ENCODE measurements around the gene ZBTB8OS. TPM values are rescaled to one million over a fixed set of nuclear protein-coding genes. Genes with fewer than 3 reads are reported as not detected.

Gene ZBTB8OS
- total and polyA plus RNA-seq, 2 of the 8 experiments (the other 6 are each of a cell fraction or from before 2014, with no cell fraction given) = 68.0 to 74.2 TPM

DNA sequence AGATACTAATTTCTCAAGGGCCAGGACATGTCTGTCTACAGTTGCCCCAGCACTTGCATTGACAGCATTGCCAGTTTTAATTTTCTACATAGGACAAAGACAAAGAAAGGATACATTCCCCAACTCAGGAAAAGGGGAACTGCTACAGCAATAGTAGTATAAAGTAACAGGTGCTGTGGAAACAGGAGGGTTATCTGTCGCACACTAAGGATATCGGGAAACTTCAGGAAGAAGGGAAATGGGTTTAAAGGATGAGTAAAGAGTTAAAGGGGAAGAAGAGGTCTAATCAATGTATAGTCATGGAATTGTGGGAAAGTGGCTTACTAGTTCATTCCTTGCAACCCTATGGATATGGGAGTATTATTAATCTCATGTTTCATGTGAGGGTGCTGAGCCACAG, 36.0 kb upstream of the ZBTB8OS start:
- Histone ChIP-seq H3K23ac (ENCODE audit: insufficient read length) (no peak overlapping the region), H3K18ac (ENCODE audit: extremely low read depth, low read length) (no peak overlapping the region), H2AFZ (ENCODE audit: low read length) (no peak overlapping the region), H3K27me3 (replicated peaks in 1 of 4; ENCODE audit: control insufficient read depth in 3 of 4, extremely low read depth in 1 of 4, insufficient read depth in 3 of 4, low read length in 3 of 4) (no peaks in the 10 kb centered on the region), H3K9ac (replicated peaks in 1 of 4; ENCODE audit: extremely low read depth in 1 of 4, low read depth in 3 of 4, low read length in 3 of 4) (no peak overlapping the region), H2BK5ac (ENCODE audit: low read depth, low read length) (no peak overlapping the region), H3K27ac (ENCODE audit: low read depth, low read length) (no peak overlapping the region), H4K91ac (replicated peaks; ENCODE audit: insufficient read length, low read length) (no peak overlapping the region), H3K23me2 (ENCODE audit: low read depth, low read length) (no peaks in the 10 kb centered on the region), H3K79me1 (ENCODE audit: low read depth, low read length) (no peaks in the 10 kb centered on the region), H3K9me3 (ENCODE audit: insufficient read depth in 2 of 2, low read depth in 1 of 2, low read length in 1 of 2) (no peaks in the 10 kb centered on the region), H4K20me1 (replicated peaks in 1 of 2; ENCODE audit: control insufficient read depth in 1 of 2, insufficient read depth in 2 of 2, low read length in 2 of 2) (peaks cover 0 to 1% of the 10 kb centered on the region in 2 experiments), H2BK20ac (ENCODE audit: low read length) (no peak overlapping the region), H3K4me2 (ENCODE audit: insufficient read depth in 1 of 2, low read depth in 2 of 2, low read length in 2 of 2) (no peak overlapping the region), H4K8ac (ENCODE audit: extremely low read depth, insufficient read depth, low read length) (no peak overlapping the region), H2BK120ac (replicated peaks; ENCODE audit: low read depth, low read length) (no peak overlapping the region), H3K14ac (ENCODE audit: insufficient read length) (no peak overlapping the region), H2BK12ac (ENCODE audit: low read depth, low read length) (no peak overlapping the region), H3K56ac (replicated peaks; ENCODE audit: insufficient read length, low read depth, low read length) (no peak overlapping the region), H2AK5ac (ENCODE audit: low read depth, low read length) (no peak overlapping the region), H3K79me2 (ENCODE audit: control insufficient read depth in 1 of 2, insufficient read depth in 2 of 2, low read length in 2 of 2) (no peaks in the 10 kb centered on the region), H3K36me3 (ENCODE audit: control insufficient read depth in 2 of 4, insufficient read depth in 4 of 4, low read length in 3 of 4) (peaks cover 10 to 52% (median 29%) of the 10 kb centered on the region in 4 experiments; a peak in 7 of 8 replicates), H3K4me1 (replicated peaks in 1 of 4; ENCODE audit: control insufficient read depth in 3 of 4, insufficient read depth in 4 of 4, low read length in 3 of 4) (no peaks in the 10 kb centered on the region), H3K4ac (replicated peaks; ENCODE audit: insufficient read length, low read depth, low read length) (no peak overlapping the region), H3K4me3 (ENCODE audit: extremely low read depth in 1 of 4, insufficient read depth in 2 of 4, low read depth in 3 of 4, low read length in 4 of 4) (no peak overlapping the region), H2BK15ac (ENCODE audit: low read length) (no peak overlapping the region), H4K5ac (ENCODE audit: insufficient read length, low read depth, low read length) (no peak overlapping the region)
- POLR2A ChIA-PET (ENCODE audit: partially characterized antibody) = interaction anchor here (0.8 to 15.0 kb wide), 15 partner anchors 7 to 212 kb away, joined by 3 to 124 read pairs (median 3); partner anchors contain the start of gene SYNC
- FAIRE-seq (no peak), DNase-seq (ENCODE audit: low read depth in 1 of 2, low spot score in 2 of 2) (no peak)
- no peak for TF ChIP-seq ZNF274 (IDR thresholded peaks at IDR 0.05; ENCODE audit: borderline replicate concordance, extremely low read depth, low read length)
- no peak for TF ChIP-seq SUZ12 (IDR thresholded peaks at IDR 0.05; ENCODE audit: low read length)
- no peak for TF ChIP-seq KDM4A (IDR thresholded peaks at IDR 0.05; ENCODE audit: low read depth, low read length, severe bottlenecking)
- no peak for TF ChIP-seq CBX8 (IDR thresholded peaks at IDR 0.05; ENCODE audit: borderline replicate concordance, low read depth, low read length)
- TF ChIP-seq, protein P1, sequence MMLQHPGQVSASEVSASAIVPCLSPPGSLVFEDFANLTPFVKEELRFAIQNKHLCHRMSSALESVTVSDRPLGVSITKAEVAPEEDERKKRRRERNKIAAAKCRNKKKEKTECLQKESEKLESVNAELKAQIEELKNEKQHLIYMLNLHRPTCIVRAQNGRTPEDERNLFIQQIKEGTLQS (IDR thresholded peaks at IDR 0.05; ENCODE audit: insufficient read depth, low read depth, low read length) = no peak
- WGBS, 2 experiments (ENCODE audit: extremely low coverage in 1 of 2, insufficient coverage in 1 of 2, insufficient read length in 1 of 2, insufficient replicate concordance in 2 of 2, low coverage in 1 of 2, low lambda C conversion rate in 2 of 2, missing lambda C conversion rate in 1 of 2) = 95% methylated on average over 2 of the region's 2 CpGs; no CpG with 5 or more reads in 1 of the 2 experiments
- CTCF ChIA-PET (ENCODE audit: partially characterized antibody) = interaction anchor here (0.6 to 3.1 kb wide), 3 partner anchors 26 to 87 kb away, joined by 3 to 13 read pairs (median 10); no protein-coding TSS in a partner anchor

Data from H1 (cell line).